ENCODE results near the gene BRMS1L.
"Not testable (repeated sequence)": the region's sequence is repeated elsewhere in the genome, so short reads cannot be mapped to it uniquely, and the experiment has no call there.

Gene BRMS1L, protein sequence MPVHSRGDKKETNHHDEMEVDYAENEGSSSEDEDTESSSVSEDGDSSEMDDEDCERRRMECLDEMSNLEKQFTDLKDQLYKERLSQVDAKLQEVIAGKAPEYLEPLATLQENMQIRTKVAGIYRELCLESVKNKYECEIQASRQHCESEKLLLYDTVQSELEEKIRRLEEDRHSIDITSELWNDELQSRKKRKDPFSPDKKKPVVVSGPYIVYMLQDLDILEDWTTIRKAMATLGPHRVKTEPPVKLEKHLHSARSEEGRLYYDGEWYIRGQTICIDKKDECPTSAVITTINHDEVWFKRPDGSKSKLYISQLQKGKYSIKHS
- 16.7 reads per million, percentile 43 among the genes with 10 or more reads in this experiment for total RNA-seq

- DNase-seq = peak; percentile 98
Observed at GRCh38 chr14:35826218-35826951, at the start of gene BRMS1L. Gene BRMS1L (plus strand): TSS chr14:35826338. CDS start chr14:35826517, 179 bp downstream.

GRCh38 chr14:35776823-35777222 is 49.3 kb upstream of the BRMS1L start:
- no peak for DNase-seq

DNA sequence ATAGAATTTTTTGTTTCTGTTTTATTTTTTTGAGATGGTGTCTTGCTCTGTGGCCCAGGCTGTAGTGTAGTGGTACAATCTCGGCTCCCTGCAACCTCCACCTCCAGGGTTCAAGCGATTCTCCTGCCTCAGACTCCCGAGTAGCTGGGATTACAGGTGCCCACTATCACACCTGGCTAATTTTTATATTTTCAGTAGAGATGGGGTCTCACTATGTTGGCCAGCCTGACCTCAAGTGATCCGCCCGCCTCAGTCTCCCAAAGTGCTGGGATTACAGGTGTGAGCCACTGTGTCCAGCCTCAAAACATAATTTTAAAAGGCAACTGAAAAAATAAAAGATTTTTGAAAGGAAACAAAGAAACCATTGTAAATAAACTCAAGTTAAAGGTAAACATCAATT is 48.6 kb upstream of the BRMS1L start:
- not testable (repeated sequence) for DNase-seq

GRCh38 chr14:35779368-35779767 is 46.8 kb upstream of the BRMS1L start:
- no peak for DNase-seq

- no peak for DNase-seq
Observed at GRCh38 chr14:35783699-35784098, 42.4 kb upstream of the BRMS1L start.

- no peak for DNase-seq
Observed at GRCh38 chr14:35786856-35787255, 39.3 kb upstream of the BRMS1L start.

- DNase-seq = no peak
Observed at GRCh38 chr14:35789651-35790050, 36.5 kb upstream of the BRMS1L start.

DNA sequence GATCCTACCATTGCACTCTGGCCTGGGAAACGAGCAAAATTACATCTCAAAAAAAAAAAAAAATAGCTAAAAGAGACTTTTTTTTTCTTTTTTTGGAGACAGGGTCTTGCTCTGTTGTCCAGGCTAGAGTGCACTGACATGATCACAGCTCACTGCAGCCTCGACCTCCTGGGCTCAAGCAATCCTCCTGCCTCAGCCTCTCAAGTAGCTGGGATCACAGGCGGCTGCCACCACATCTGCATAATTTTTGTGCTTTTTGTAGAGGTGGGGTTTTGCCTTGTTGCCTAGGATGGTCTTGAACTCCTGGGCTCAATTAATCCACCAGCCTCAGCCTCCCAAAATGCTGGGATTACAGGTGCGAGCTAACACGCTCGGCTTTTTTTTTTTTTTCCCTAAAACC is 28.3 kb upstream of the BRMS1L start:
- DNase-seq = no peak

DNA sequence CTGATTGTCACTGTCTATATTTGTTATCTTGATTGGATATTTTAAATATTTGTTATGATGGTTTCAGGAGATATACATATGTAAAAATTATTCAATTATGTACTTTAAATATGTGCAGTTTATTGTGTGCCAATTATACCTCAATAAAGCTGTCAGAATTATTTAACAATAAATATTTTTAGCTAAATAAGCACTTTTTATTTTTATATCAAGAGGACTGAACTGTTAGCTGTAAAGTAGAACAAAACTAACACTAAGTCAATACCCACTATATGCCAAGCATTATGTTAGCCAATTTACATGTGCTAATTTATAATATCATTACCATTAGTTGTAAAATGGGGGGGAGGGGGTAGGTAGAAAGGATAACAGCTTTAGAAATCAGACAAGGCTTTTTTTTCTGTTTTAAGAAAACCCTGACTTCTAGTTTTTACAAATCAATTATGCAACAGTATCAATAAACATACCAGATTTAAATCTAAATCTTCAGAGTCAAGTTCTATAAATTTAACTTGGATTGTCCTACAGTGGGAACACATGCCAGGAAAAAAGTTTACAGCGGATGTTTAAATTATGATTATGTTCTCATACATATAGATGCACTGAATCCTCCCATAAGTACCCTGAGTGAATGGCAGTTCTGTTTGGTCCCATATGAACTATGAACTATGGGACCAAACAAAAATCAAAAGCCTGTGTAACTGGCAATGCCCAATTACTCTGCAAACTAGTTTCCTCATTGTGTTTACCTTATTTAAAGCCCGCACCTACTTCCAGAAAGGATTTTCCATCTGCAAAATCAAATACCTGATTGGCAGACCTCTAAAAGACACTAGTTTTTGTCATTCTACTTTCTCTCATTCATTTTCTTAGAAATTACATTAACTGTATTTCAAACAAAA is 19.9 kb upstream of the BRMS1L start:
- DNase-seq = no peak

DNA sequence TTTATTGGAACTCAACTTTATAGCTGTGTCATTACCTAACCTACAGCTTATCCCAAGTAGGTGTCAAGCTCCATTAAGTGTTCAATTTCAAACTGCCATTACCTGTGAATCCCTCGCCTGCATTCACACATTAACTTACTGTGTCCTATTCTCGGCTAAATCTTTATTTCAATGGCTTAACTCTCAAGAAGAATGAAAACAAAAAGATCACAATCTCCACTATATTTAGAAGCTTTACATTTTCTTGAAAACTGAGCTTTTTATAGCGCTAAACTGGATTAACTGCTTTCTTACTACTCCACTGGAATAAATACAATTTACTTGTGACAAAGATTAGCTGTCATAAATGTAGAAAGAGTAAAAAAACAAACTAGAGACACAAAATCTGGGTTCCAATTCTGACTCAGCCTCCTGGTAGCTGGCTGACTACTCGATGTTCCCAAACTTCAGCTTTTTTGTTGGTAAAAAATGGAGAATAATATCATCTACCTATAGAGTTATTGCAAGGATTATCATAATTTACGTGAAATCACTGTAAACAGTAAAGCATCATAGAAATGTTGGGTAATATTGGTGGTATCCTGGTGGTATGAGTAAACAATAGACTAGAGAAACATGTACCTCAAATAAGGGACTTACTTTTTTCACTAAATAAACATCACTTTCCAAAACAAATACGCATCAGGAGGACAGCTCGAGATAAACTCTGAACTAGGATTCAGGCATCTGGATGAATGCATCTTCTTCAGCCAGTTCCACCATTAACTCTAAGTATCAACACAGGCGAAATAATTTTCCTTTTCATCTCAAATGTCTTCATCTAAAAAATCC is 18.8 kb upstream of the BRMS1L start:
- no peak for DNase-seq

DNA sequence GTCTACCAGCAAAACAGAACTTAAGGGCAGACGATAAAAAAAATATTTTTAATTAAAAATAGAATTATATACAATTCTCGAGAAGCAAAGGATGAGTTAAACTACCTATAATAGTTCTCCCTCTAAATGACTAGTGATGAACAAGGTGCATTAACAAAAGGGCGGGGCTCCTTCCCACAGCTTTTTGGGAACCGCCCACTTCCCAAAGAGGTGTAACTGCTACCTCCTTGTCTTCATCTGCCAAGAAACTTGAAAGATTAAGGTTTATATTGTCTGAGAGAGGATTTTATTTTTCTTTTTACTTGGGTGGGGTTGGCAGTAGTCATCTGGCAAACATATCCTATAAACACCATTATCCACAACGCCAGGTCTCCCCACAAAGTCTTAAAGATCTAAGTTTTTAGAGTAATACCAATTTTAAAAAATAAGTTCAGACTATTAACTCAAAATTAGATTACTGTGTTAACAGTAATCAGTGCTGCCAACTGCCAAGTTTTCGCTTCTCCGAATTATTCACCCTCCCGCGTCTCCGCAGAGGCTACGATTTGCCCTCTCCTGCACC is 18.0 kb upstream of the BRMS1L start:
- peak; percentile 9 for DNase-seq

DNA sequence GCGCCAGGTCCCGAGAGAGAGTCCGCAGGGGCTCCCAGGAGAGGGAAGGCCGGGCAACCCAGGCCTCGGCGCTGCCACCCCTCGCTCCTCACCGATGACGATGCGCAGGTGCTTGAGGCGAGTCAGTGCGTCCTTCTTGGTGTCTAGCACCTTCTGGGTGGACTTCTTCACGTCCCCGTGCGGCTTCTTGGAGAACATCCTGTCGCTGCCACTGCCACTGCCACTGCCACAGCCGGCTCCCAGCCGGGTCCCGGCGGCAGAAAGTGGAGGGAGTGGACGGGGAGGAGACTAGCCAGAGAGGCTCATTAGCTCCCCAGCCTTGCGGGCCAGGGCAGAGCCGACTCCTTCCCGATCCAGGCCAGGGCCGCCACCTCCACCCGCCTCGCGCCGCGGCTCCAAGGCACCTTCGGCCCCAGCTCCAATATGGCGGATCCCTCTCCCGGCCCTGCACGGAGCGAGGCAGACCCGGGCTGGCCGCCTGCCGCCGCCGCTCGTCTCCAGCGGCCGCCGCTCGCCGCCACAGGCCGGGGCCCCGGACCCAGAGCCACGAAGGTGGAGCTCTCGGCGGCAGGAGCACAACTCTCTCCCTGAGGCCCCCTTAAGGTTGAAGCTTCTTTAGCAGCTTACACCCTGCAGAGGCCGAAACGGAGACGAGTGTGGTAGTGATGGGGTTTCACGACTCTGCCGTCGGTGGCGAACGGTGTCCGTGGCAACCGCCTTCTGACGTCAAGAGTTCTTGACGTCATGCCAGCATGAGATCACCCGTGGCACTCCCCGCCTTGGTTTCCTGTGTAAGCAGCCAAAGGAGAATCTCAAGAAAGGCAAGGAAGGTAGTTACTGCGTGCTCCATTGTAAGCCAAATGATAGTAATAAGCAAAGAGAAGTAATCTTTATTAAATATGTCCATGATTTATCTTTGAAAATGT is 17.2 kb upstream of the BRMS1L start, which contains the start of gene RALGAPA1:
RALGAPA1 (minus strand) TSS at position 658 of the 926 bp plus-strand sequence; CDS start at position 198, 460 bp downstream.
- DNase-seq = peak; percentile 95

DNA sequence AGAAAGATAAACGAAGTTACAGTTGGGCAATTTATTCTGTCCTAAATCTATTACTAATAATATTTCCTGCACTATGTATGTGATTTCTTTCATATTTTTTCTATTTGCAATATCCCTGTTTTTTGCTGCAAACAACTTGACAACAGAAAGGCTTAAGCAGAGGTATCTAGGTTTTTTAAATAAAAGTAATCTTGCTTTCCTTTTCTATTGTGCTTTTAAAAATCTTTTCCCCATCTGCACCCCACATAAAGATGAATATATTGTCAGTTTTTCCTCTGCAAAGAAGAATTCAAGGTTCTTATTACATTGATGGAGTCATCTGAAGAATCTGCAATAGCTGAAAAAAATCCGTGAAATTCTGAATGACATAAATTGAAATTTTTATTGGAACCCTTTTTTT is 16.5 kb upstream of the BRMS1L start:
- DNase-seq = no peak

DNA sequence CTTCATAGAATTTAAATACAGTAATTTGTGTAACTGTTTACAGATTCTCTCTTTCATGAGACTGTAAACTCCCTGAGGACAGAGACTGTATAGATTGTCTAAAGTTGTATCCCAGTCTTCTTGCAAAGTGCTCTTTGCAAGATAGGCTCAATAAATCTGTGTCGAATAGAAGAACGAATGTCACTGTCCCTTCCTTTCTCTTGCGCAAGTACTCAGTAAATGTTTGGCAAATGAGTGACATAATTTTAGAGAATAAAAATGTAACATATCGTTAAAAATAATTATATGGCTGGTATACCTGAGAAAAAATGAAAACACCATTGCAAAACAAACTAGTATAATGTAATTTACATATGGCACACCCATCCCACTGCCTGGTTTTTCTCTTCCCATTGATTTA is 15.2 kb upstream of the BRMS1L start:
- no peak for DNase-seq

GRCh38 chr14:35814371-35815005 is 11.7 kb upstream of the BRMS1L start:
- DNase-seq = peak; percentile 83

GRCh38 chr14:35818346-35819115 is 7.6 kb upstream of the BRMS1L start:
- DNase-seq = peak; percentile 23

GRCh38 chr14:35819591-35820540 is 6.3 kb upstream of the BRMS1L start:
- no peak for DNase-seq
